ENCODE results near the gene SF1.

SF1 gene

DNA sequence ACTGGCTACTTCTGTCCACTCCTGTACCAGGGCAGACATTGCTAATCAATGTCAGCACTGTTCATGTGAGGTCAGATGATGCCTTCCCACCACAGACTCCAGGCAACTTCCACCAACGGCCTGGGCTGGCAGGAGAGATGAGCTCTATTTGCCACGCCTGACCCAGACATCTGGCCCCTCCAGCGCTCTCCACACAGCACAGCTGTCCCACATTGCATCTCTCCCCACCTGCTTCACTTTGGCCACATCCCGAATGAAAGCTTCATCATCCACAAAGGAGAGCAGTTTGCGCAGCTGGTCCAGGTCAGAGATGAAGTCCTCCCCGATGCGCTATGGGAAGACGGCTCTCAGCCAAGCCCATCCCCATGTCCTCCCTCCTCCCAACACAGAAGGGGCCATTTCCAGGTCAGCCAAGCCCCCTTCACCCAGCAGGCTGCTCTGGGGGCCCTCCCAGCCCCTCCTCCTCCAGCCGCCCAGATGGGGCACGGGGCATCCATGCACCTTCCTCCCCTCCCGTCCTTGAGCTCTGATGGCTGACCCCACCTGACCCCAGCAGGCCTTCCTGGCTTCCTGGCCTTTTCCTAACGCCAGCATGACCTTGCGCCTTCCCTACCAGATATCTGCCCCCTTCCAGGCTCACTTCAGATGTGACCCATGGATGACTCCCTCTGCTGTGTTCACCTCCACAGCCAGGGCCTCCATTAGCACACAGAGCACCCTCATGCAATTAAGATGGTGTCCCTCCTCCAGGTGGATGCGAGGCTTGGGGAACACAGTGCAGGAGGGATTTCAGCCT, 26.0 kb downstream of the SF1 start:
- no peak overlapping the region for H3K14ac ChIP-seq (ENCODE audit: low read length)
- no peak overlapping the region for H2AFZ ChIP-seq (ENCODE audit: low read length)
- no peak overlapping the region for H3K27ac ChIP-seq (replicated peaks; ENCODE audit: low read length)
- H3K4ac ChIP-seq (ENCODE audit: low read length), result no peak overlapping the region
- H3K79me1 ChIP-seq (ENCODE audit: low read depth, low read length), result peaks cover 4% of the 10 kb centered on the region
- no peaks in the 10 kb centered on the region for H3K9me3 ChIP-seq (replicated peaks in 1 of 2; ENCODE audit: control insufficient read depth in 2 of 2, insufficient read depth in 1 of 2, low read depth in 1 of 2, low read length in 2 of 2)
- peak overlapping the region; percentile 44 for H3K18ac ChIP-seq (ENCODE audit: low read length)
- no peak overlapping the region for H2BK12ac ChIP-seq (ENCODE audit: low read length)
- WGBS, 2 donors (ENCODE audit: extremely low coverage in 2 of 2, insufficient read length in 2 of 2, insufficient replicate concordance in 1 of 2), result no CpG with 5 or more reads among the region's 14 CpGs
- no peaks in the 10 kb centered on the region for H3K36me3 ChIP-seq (replicated peaks in 1 of 2; ENCODE audit: control insufficient read depth in 2 of 2, insufficient read depth in 2 of 2, low read length in 2 of 2)
- peak overlapping the region; percentile 1 for H3K23ac ChIP-seq (ENCODE audit: low read depth, low read length, poor library complexity)
- no peak overlapping the region for H4K8ac ChIP-seq (ENCODE audit: low read depth, low read length)
- no peak overlapping the region for H3K4me2 ChIP-seq (ENCODE audit: insufficient read depth, low read length, poor library complexity, severe bottlenecking)
- no peak overlapping the region for H4K91ac ChIP-seq (ENCODE audit: low read depth, low read length, poor library complexity)
- peaks cover 2 to 10% of the 10 kb centered on the region in 2 donors for H3K4me1 ChIP-seq (ENCODE audit: control insufficient read depth in 2 of 2, insufficient read depth in 1 of 2, low read depth in 1 of 2, low read length in 2 of 2)
- H2BK120ac ChIP-seq (ENCODE audit: low read depth, low read length), result no peak overlapping the region
- no peak overlapping the region for H2BK15ac ChIP-seq (ENCODE audit: low read length)
- DNase-seq (ENCODE audit: low spot score), result no peak
- peak overlapping the region; percentile 2 for H2AK5ac ChIP-seq (ENCODE audit: low read depth, low read length)
- no peak overlapping the region for H2BK5ac ChIP-seq (ENCODE audit: low read length)
- no peak overlapping the region for H3K4me3 ChIP-seq (ENCODE audit: low read length in 2 of 2)
- H3K27me3 ChIP-seq (ENCODE audit: control insufficient read depth in 3 of 3, insufficient read depth in 3 of 3, low read depth in 1 of 3, low read length in 3 of 3), result no peaks in the 10 kb centered on the region
- no peak overlapping the region for H3K9ac ChIP-seq (ENCODE audit: low read depth, low read length, poor library complexity)

DNA sequence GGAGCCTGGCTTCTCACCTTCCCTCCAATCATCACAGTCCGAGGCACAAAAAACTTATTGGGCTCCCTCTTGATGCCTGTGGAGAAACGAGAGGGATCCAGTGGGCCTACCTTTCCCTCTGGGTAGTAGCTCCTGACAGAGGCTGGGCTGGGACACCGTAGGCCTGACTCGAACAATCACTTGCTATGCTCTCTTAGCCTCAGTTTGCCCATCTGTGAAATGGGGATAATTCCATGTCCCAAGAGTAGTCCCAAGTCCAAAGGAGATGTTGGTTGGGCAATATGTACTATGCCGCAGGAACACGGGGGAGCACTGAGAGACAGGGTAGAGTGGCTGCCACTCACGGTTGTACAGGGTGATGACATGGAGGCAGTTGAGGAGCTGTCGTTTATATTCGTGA, 26.8 kb downstream of the SF1 start:
- Histone ChIP-seq H2BK5ac (ENCODE audit: low read length) (no peak overlapping the region), H2AK5ac (ENCODE audit: low read depth, low read length) (peak overlapping the region; percentile 65), H2BK12ac (ENCODE audit: low read length) (no peak overlapping the region), H3K4ac (ENCODE audit: low read length) (no peak overlapping the region), H3K27me3 (ENCODE audit: control insufficient read depth in 3 of 3, insufficient read depth in 3 of 3, low read depth in 1 of 3, low read length in 3 of 3) (peaks cover 0 to 7% (median 0%) of the 10 kb centered on the region in 3 experiments), H2AFZ (ENCODE audit: low read length) (no peak overlapping the region), H3K4me3 (ENCODE audit: low read length in 2 of 2) (no peak overlapping the region), H3K23ac (ENCODE audit: low read depth, low read length, poor library complexity) (peak overlapping the region; percentile 43), H3K14ac (ENCODE audit: low read length) (no peak overlapping the region), H3K36me3 (replicated peaks in 1 of 2; ENCODE audit: control insufficient read depth in 2 of 2, insufficient read depth in 2 of 2, low read length in 2 of 2) (no peaks in the 10 kb centered on the region), H3K9ac (ENCODE audit: low read depth, low read length, poor library complexity) (no peak overlapping the region), H4K91ac (ENCODE audit: low read depth, low read length, poor library complexity) (no peak overlapping the region), H2BK15ac (ENCODE audit: low read length) (no peak overlapping the region), H3K27ac (replicated peaks; ENCODE audit: low read length) (no peak overlapping the region), H3K4me1 (ENCODE audit: control insufficient read depth in 2 of 2, insufficient read depth in 1 of 2, low read depth in 1 of 2, low read length in 2 of 2) (peaks cover 2 to 10% of the 10 kb centered on the region in 2 donors), H3K79me1 (ENCODE audit: low read depth, low read length) (peaks cover 4% of the 10 kb centered on the region), H3K18ac (ENCODE audit: low read length) (no peak overlapping the region), H4K8ac (ENCODE audit: low read depth, low read length) (no peak overlapping the region), H3K4me2 (ENCODE audit: insufficient read depth, low read length, poor library complexity, severe bottlenecking) (no peak overlapping the region), H3K9me3 (replicated peaks in 1 of 2; ENCODE audit: control insufficient read depth in 2 of 2, insufficient read depth in 1 of 2, low read depth in 1 of 2, low read length in 2 of 2) (no peaks in the 10 kb centered on the region), H2BK120ac (ENCODE audit: low read depth, low read length) (no peak overlapping the region)
- no peak for DNase-seq (ENCODE audit: low spot score)
- no CpG with 5 or more reads among the region's 9 CpGs for WGBS, 2 donors (ENCODE audit: extremely low coverage in 2 of 2, insufficient read length in 2 of 2, insufficient replicate concordance in 1 of 2)

DNA sequence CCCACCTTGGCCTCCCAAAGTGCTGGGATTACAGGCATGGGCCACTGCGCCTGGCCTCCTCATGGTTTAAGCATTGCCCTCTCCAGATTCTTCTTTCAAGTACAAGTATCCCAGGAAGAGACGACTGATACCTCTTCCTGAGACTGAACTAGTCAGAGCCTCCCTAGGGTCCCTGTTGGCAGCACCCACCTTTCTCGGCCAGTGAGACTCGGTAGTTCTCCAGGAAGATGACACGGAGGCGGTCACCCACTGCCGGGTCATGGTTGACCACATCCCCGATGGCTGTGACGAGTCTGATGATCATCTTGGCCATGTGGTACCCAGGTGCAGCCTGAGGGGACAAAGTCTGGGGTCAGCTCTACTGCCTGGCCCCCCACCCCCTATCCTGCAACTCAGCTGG, 27.2 kb downstream of the SF1 start:
- Histone ChIP-seq H3K9ac (ENCODE audit: low read depth, low read length, poor library complexity) (no peak overlapping the region), H3K36me3 (replicated peaks in 1 of 2; ENCODE audit: control insufficient read depth in 2 of 2, insufficient read depth in 2 of 2, low read length in 2 of 2) (no peaks in the 10 kb centered on the region), H2BK120ac (ENCODE audit: low read depth, low read length) (no peak overlapping the region), H4K91ac (ENCODE audit: low read depth, low read length, poor library complexity) (no peak overlapping the region), H3K79me1 (ENCODE audit: low read depth, low read length) (peaks cover 4% of the 10 kb centered on the region), H3K18ac (ENCODE audit: low read length) (peak overlapping the region; percentile 16), H3K4ac (ENCODE audit: low read length) (peak overlapping the region; percentile 13), H2AK5ac (ENCODE audit: low read depth, low read length) (peak overlapping the region; percentile 65), H2AFZ (ENCODE audit: low read length) (no peak overlapping the region), H2BK12ac (ENCODE audit: low read length) (no peak overlapping the region), H3K9me3 (replicated peaks in 1 of 2; ENCODE audit: control insufficient read depth in 2 of 2, insufficient read depth in 1 of 2, low read depth in 1 of 2, low read length in 2 of 2) (no peaks in the 10 kb centered on the region), H2BK15ac (ENCODE audit: low read length) (no peak overlapping the region), H3K27me3 (ENCODE audit: control insufficient read depth in 3 of 3, insufficient read depth in 3 of 3, low read depth in 1 of 3, low read length in 3 of 3) (peaks cover 0 to 10% (median 0%) of the 10 kb centered on the region in 3 experiments), H4K8ac (ENCODE audit: low read depth, low read length) (no peak overlapping the region), H3K14ac (ENCODE audit: low read length) (peak overlapping the region; percentile 98), H3K4me1 (ENCODE audit: control insufficient read depth in 2 of 2, insufficient read depth in 1 of 2, low read depth in 1 of 2, low read length in 2 of 2) (peaks cover 2 to 10% of the 10 kb centered on the region in 2 donors), H3K4me3 (ENCODE audit: low read length in 2 of 2) (no peak overlapping the region), H2BK5ac (ENCODE audit: low read length) (no peak overlapping the region), H3K23ac (ENCODE audit: low read depth, low read length, poor library complexity) (peak overlapping the region; percentile 43), H3K4me2 (ENCODE audit: insufficient read depth, low read length, poor library complexity, severe bottlenecking) (no peak overlapping the region), H3K27ac (replicated peaks; ENCODE audit: low read length) (no peak overlapping the region)
- no CpG with 5 or more reads among the region's 9 CpGs for WGBS, 2 donors (ENCODE audit: extremely low coverage in 2 of 2, insufficient read length in 2 of 2, insufficient replicate concordance in 1 of 2)
- no peak for DNase-seq (ENCODE audit: low spot score)

- peaks cover 2 to 14% of the 10 kb centered on the region in 2 donors for H3K4me1 ChIP-seq (ENCODE audit: control insufficient read depth in 2 of 2, insufficient read depth in 1 of 2, low read depth in 1 of 2, low read length in 2 of 2)
- peak overlapping the region; percentile 78 for H2BK5ac ChIP-seq (ENCODE audit: low read length)
- peak overlapping the region; percentile 14 for H2AK5ac ChIP-seq (ENCODE audit: low read depth, low read length)
- H3K4ac ChIP-seq (ENCODE audit: low read length), result no peak overlapping the region
- no peak overlapping the region for H3K9ac ChIP-seq (ENCODE audit: low read depth, low read length, poor library complexity)
- no peak overlapping the region for H2BK15ac ChIP-seq (ENCODE audit: low read length)
- H4K8ac ChIP-seq (ENCODE audit: low read depth, low read length), result no peak overlapping the region
- H2BK120ac ChIP-seq (ENCODE audit: low read depth, low read length), result no peak overlapping the region
- no peaks in the 10 kb centered on the region for H3K36me3 ChIP-seq (replicated peaks in 1 of 2; ENCODE audit: control insufficient read depth in 2 of 2, insufficient read depth in 2 of 2, low read length in 2 of 2)
- no peak for DNase-seq (ENCODE audit: low spot score)
- peaks cover 4% of the 10 kb centered on the region for H3K79me1 ChIP-seq (ENCODE audit: low read depth, low read length)
- no peak overlapping the region for H2BK12ac ChIP-seq (ENCODE audit: low read length)
- no peak overlapping the region for H3K23ac ChIP-seq (ENCODE audit: low read depth, low read length, poor library complexity)
- no peak overlapping the region for H3K4me3 ChIP-seq (ENCODE audit: low read length in 2 of 2)
- no peak overlapping the region for H3K27ac ChIP-seq (replicated peaks; ENCODE audit: low read length)
- H4K91ac ChIP-seq (ENCODE audit: low read depth, low read length, poor library complexity), result no peak overlapping the region
- no peaks in the 10 kb centered on the region for H3K9me3 ChIP-seq (replicated peaks in 1 of 2; ENCODE audit: control insufficient read depth in 2 of 2, insufficient read depth in 1 of 2, low read depth in 1 of 2, low read length in 2 of 2)
- H3K27me3 ChIP-seq (ENCODE audit: control insufficient read depth in 3 of 3, insufficient read depth in 3 of 3, low read depth in 1 of 3, low read length in 3 of 3), result peaks cover 0 to 10% (median 0%) of the 10 kb centered on the region in 3 experiments
- no peak overlapping the region for H3K14ac ChIP-seq (ENCODE audit: low read length)
- H2AFZ ChIP-seq (ENCODE audit: low read length), result no peak overlapping the region
- WGBS, 2 donors (ENCODE audit: extremely low coverage in 2 of 2, insufficient read length in 2 of 2, insufficient replicate concordance in 1 of 2), result no CpG with 5 or more reads among the region's 13 CpGs
- no peak overlapping the region for H3K4me2 ChIP-seq (ENCODE audit: insufficient read depth, low read length, poor library complexity, severe bottlenecking)
- H3K18ac ChIP-seq (ENCODE audit: low read length), result no peak overlapping the region
These were observed 27.8 kb downstream of the SF1 start for GRCh38 chr11:64750361-64751054.
